Measurements from ENCODE around the gene TPO. TPM values are rescaled to one million over a fixed set of nuclear protein-coding genes. Genes with fewer than 3 reads are reported as not detected.
"Not testable (repeated sequence)": the region's sequence is repeated elsewhere in the genome, so short reads cannot be mapped to it uniquely, and the experiment has no call there.

The TPO gene
- total RNA-seq, 1 donor from 2014 or later, result 6.0 TPM

DNA sequence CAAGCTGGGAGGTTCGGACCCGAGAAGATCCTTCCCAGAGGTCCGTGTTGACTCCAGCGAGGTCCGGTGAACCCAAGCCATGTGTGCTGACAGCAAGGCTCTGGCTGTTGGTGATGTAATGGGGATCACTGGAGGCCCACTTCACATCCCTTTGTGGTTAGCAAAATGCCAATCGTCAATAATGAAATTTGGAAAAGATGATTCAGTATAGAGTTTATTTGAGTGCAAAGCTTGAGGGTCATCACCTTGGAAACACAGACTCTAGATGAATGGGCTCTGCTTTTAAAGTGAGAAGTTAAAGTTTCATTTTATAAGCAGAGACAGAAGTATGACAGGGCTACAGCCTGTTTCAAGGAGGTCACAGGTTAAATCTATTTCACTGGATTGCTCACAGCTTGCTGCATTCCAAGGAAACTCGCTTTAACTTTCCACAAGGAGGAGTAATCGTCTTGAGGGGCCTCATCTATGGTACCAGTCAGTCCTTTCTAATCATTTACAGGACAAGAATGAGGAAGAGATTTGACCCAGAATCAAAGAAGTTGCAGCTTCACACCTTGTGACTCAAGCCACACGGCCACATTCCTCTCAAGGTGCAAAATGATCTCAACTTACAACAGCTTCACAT, 140.5 kb downstream of the TPO start:
- peak; percentile 51 for DNase-seq (ENCODE audit: low spot score)

GRCh38 chr2:1556286-1556685, 143.0 kb downstream of the TPO start:
- DNase-seq (ENCODE audit: low spot score), result no peak

DNA sequence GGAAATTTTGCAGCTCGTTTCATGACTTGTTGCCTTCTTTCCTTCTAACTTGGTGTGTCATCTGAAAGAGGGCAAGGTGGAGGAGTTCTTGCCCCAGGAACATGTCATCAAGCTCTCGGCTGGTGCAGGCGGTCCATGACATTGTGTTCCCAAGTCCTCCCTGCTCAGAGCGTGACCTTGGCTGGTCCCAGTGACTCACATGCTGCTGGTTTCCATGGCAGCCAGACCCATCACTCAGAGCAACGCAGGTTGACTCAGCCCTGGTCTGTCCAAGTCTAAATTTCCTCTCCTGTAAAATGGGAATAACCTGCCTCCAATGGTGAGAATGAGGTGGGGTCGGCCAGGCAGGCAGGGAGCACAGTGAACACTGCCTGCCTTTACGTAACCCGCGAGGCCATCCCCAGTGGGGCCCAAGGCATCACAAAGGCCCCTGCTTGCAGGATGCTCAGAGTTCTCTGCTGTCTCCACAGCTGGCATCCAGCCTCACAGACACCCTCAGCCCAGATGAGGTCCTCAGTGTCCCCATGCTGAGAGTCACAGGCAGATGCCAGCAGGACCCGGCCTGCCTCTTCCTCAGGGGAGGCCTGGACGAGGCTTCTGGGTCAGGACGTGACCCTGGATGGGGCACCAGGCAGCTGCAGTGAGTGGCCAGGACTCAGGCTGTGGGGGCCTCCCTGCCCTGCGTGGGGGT, 143.7 kb downstream of the TPO start:
- DNase-seq (ENCODE audit: low spot score), result no peak

DNA sequence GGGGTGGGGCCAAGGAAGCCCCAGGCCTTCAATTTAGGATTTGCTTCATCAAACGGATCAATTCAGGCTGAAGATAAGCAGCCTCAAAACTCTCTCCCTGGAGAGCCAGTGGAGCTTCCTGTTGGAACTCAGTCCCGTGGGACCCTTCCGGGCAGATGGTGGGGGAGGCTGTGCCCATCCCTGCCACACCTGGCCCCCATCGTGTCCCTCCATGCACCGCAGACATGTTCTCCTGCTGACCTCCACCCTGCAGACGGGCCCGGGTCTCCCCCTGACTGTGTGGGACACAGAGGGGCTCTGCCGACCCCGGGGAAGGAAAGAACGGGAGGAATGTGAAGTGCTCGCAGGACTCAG, 144.2 kb downstream of the TPO start:
- DNase-seq (ENCODE audit: low spot score), result no peak

GRCh38 chr2:1559589-1560175, 146.4 kb downstream of the TPO start:
- DNase-seq (ENCODE audit: low spot score), result no peak

- DNase-seq (ENCODE audit: low spot score), result no peak
Observed at GRCh38 chr2:1561259-1561658, 148.0 kb downstream of the TPO start.

DNA sequence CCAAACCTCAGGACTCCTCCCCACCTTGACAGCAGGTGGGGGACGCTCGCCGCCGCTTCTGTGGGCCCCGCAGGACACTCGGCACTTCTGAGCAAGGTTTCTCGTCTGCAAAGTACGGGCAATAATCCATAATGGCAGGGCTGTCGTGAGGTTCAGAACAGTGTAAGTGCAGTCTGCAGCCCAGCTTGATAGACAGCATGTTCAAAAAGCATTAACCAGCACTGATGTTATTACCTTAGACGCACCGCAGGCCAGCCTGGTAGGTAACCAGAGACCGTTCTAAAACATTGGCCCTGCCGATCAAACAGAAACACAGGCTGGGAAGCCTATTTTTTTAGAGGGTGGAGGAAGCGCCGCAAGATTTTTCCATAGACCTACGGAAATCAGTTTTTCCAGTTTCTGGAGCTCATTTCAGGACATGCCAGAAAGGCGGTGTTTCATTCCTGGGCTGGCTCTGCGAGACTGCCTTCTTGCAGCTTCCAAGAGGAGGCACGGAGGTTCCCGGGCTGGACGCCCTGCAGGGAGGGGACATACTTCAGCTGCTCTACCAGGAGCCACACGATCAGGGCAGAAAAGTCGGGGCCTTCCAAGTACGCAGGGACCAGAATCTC, 148.7 kb downstream of the TPO start:
- DNase-seq (ENCODE audit: low spot score), result no peak

GRCh38 chr2:1563084-1563857, 150.0 kb downstream of the TPO start:
- DNase-seq (ENCODE audit: low spot score), result no peak

DNA sequence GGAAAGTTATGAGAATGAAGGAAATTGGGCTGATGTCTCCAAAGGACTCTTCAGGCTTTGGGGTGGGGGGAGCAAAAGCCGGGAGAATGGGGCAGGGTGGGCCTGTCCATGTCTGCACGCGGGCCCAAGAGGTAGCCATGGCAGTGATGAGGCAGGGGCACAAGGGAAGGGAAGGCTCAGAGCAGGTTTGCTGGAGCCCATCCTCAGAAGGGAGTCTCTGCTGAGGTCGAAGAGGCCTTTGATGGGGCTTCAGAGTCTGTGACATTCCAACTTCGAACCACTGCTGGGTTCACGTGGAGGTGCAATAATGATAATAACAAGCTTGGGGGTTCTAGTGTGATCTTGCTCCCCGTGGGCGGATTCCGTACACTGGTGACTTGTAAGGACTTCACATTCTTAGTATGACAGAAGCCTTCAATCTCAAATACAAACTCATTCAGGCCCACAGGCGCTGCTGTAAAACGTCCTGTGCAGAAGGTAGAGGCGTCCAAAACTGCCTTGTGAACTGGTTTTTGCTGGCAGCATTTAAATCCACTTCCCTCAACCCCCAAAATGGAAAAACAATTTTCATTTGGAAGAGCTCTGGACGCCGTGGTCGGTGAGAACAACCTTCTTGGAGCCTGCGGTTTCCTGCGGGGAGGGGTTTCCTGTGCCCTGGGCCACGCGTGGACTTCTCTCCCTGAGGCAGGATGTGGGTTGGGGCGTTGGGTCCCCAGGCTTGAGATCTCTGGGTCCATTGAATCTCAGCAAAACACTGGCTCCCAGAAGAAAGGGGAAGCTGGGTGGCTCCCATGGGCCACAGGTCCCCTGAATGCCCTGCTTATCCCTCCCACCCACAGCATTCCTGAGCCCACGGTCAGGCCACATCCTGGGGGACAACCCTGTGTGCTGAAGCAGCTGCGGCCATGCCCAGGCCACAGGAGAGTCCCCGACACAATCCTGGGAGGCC, 151.0 kb downstream of the TPO start:
- DNase-seq (ENCODE audit: low spot score), result no peak

DNA sequence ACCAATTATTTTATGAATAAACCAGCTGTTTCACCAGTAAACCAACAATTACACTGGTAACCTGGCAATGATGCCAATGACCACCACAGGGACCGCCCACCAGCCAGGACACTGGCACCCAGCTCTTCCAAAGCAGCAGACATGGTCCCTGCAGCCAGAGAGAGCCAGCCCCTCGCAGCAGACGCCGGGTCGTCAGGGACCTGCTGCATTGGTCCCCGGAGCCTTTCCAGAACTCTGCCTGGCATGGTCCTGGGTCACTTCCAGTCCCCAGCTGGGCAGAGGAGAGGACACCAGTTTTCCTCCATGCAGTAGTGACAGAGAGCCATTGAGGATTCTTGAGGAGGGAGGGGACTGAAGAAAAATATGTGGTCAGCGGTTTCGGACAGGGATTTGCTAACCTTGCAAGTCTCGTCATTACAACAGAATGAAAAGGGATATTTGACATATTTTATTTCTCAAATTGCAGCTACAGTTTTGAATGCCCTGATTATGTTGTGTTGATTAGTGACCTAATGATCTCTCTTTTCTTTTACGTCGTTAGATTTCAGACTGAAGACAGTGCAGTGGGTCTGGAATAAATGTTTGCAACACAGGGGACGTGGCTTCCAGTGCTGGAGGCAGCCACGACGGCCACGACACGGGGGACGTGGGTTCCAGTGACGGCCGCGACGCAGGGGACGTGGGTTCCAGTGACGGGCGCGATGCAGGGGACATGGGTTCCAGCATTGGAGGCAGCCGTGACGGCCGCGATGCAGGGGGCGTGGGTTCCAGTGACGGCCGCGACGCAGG, 154.5 kb downstream of the TPO start:
- no peak for DNase-seq (ENCODE audit: low spot score)

GRCh38 chr2:1568345-1568668, 155.0 kb downstream of the TPO start:
- DNase-seq (ENCODE audit: low spot score), result not testable (repeated sequence)

GRCh38 chr2:1569879-1570450, 156.7 kb downstream of the TPO start:
- no peak for DNase-seq (ENCODE audit: low spot score)

DNA sequence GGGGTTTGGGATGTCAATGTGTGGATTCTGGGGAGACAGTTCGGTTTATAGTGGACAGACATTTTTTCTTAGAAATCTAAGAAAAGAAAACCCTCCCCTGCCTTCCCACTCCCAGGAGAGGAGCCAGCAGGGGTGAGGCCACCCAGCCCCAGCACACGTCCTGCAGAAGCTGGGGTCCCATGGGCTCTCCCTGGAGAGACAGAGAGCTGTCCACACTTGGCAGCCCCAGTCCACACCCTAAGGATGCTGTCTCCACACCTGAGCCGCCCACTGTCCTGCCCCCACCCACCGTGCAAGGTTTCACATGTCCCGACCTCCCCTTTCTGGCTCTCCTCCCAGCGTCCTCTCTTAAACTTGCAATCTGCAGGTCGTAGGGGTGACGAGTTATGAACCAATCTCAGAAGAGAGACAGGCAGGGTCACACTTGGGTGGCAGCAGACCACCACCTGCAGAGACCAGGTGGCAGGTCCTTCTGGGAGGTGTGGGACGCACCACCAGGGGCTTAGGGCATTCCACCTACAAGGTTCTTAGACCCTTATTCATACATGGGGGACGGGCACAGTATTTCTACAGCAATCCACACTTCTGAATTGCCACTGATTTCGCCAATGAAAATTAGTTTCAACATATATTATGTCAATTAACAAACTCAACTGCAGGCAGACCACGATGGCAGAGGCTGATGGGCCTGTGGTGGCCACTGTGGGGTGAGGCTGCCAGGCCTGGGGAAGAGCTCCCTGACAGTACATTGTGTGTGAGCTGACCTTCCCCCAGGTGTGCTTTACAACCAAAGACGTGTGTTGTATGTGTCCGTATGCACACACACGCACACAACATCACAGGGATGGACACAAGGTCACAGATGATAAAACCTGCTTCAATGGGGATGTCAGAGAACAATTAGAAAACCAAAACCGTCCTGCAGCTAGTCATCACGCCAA, 158.5 kb downstream of the TPO start:
- no peak for DNase-seq (ENCODE audit: low spot score)

DNA sequence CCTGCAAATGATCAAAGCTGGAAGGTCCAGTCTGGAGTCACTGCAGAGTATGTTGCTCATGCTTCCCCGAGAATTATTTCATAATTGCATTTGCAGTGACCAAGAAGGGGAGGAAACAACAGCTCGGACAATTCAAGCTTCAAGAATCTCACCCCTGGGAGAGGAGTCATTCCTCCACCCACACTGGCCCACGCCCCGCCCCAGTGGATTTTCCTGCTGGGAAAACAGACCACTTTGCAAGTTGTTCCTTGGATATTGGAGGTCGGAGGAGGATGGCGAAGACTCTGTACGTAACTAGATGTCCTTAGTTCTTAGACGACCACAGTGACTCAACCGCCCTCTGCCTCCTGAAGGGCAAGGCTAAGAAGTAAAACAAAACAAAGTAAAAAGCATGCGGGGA, 159.4 kb downstream of the TPO start:
- no peak for DNase-seq (ENCODE audit: low spot score)

DNA sequence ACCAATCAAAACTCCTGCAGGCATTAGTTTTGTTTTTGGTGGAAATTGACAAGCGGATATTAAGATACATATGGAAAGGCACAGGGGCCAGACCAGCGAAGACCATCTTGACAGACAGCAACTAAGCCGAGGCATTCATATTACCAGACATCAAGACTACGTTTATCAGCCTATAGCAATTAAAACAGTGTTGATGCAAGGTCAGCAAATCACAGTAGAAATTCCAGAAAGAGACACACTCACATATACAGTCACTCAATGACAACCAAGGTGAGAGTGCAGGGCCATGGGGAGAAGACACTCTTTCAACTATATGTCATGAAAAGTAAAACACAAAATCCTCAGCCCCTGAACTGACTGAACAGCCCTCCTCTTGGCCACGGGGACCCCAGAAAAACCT, 164.6 kb downstream of the TPO start:
- no peak for DNase-seq (ENCODE audit: low spot score)

GRCh38 chr2:1581257-1581964, 168.1 kb downstream of the TPO start:
- not testable (repeated sequence) for DNase-seq (ENCODE audit: low spot score)

- no peak for DNase-seq (ENCODE audit: low spot score)
Observed at GRCh38 chr2:1581965-1582625, 168.8 kb downstream of the TPO start.

Data from umbilical cord (tissue), 2 donors.